Measurements from ENCODE around the gene ELMO3.

ELMO3 gene

GRCh38 chr16:67163999-67164558, 34.9 kb upstream of the ELMO3 start:
- no peak for DNase-seq (ENCODE audit: low read depth)

GRCh38 chr16:67164599-67165061, 34.3 kb upstream of the ELMO3 start, which contains the start of gene HSF4:
Gene HSF4, plus strand, starts transcription at chr16:67164745. Its CDS starts 67 bp downstream, at chr16:67164812.
- DNase-seq (ENCODE audit: low read depth), result no peak

- DNase-seq (ENCODE audit: low read depth), result no peak
Observed at GRCh38 chr16:67165121-67166078, 33.5 kb upstream of the ELMO3 start.

- no peak for DNase-seq (ENCODE audit: low read depth)
Observed at GRCh38 chr16:67166110-67166547, 32.8 kb upstream of the ELMO3 start.

- DNase-seq (ENCODE audit: low read depth), result no peak
Observed at GRCh38 chr16:67166598-67167168, 32.2 kb upstream of the ELMO3 start.

GRCh38 chr16:67167588-67167987, 31.3 kb upstream of the ELMO3 start:
- no peak for DNase-seq (ENCODE audit: low read depth)

- no peak for DNase-seq (ENCODE audit: low read depth)
Observed at GRCh38 chr16:67169011-67169451, 29.9 kb upstream of the ELMO3 start.

GRCh38 chr16:67169642-67170167, 29.2 kb upstream of the ELMO3 start:
- DNase-seq (ENCODE audit: low read depth), result no peak

- no peak for DNase-seq (ENCODE audit: low read depth)
Observed at GRCh38 chr16:67170168-67170948, 28.6 kb upstream of the ELMO3 start, which contains the start of gene NOL3. Gene NOL3, plus strand, starts transcription at chr16:67170538.

GRCh38 chr16:67170949-67171649, 27.8 kb upstream of the ELMO3 start:
- no peak for DNase-seq (ENCODE audit: low read depth)

- DNase-seq (ENCODE audit: low read depth), result no peak
Observed at GRCh38 chr16:67173323-67173722, 25.6 kb upstream of the ELMO3 start.

GRCh38 chr16:67173808-67174705, 24.9 kb upstream of the ELMO3 start:
- peak; percentile 37 for DNase-seq (ENCODE audit: low read depth)

GRCh38 chr16:67174706-67175231, 24.2 kb upstream of the ELMO3 start:
- DNase-seq (ENCODE audit: low read depth), result no peak

GRCh38 chr16:67176662-67177061, 22.3 kb upstream of the ELMO3 start:
- DNase-seq (ENCODE audit: low read depth), result no peak

GRCh38 chr16:67177743-67178699, 20.9 kb upstream of the ELMO3 start:
- no peak for DNase-seq (ENCODE audit: low read depth)

- no peak for DNase-seq (ENCODE audit: low read depth)
Observed at GRCh38 chr16:67179421-67180080, 19.4 kb upstream of the ELMO3 start.

- no peak for DNase-seq (ENCODE audit: low read depth)
Observed at GRCh38 chr16:67180166-67180565, 18.8 kb upstream of the ELMO3 start.

GRCh38 chr16:67181346-67181745, 17.6 kb upstream of the ELMO3 start:
- DNase-seq (ENCODE audit: low read depth), result no peak
